A549 (cell line): Measurements from ENCODE around the gene BEAN1.

ENCODE experiments used
- ESRRA ChIP-seq: fragments of 150-350 bp; IDR thresholded peaks from 2 replicates; pipeline ENCODE4 v1.6.1; 2014; ENCODE audit warnings: mild to moderate bottlenecking, low read length, borderline replicate concordance
- JUN ChIP-seq, 2 experiments: fragments of >200 bp; sonication (Bioruptor Twin); formaldehyde crosslinking; IDR thresholded peaks; 2 replicates in 1 of 2; 3 replicates in 1 of 2; pipeline ENCODE4 v1.6.1; 2016 to 2017

- TF ChIP-seq ESRRA = no peak
- TF ChIP-seq JUN (IDR thresholded peaks at IDR 0.05) = no peak
Measured at GRCh38 chr16:66440970-66441369, 13.9 kb downstream of the BEAN1 start.
